T-helper 1 cell treated with Interleukin-12 subunit alpha and Interleukin-12 subunit beta and Interleukin-4 antibody, amounts not matched to agents 30 μg/mL and 1 μg/mL, for 36 hours (primary cell): ENCODE data around the gene ZNF793.

Experiments used
- H3K27ac Mint-ChIP-seq: one replicate; pipeline ENCODE4 v1.8.0; 2021; ENCODE audit warnings: mild to moderate bottlenecking, mixed read lengths
- H3K27me3 Mint-ChIP-seq: one replicate; pipeline ENCODE4 v1.8.0; 2021; ENCODE audit warnings: low read depth, mixed read lengths
- H3K36me3 Mint-ChIP-seq: one replicate; pipeline ENCODE4 v1.8.0; 2021; ENCODE audit warnings: low read depth, mixed read lengths
- H3K4me1 Mint-ChIP-seq: one replicate; pipeline ENCODE4 v1.8.0; 2021; ENCODE audit warnings: low read depth, mixed read lengths
- H3K4me3 Mint-ChIP-seq: one replicate; pipeline ENCODE4 v1.8.0; 2021; ENCODE audit warnings: mild to moderate bottlenecking, moderate library complexity, mixed read lengths
- H3K9me3 Mint-ChIP-seq: one replicate; pipeline ENCODE4 v1.8.0; 2021; ENCODE audit warnings: mixed read lengths

The ZNF793 gene

DNA sequence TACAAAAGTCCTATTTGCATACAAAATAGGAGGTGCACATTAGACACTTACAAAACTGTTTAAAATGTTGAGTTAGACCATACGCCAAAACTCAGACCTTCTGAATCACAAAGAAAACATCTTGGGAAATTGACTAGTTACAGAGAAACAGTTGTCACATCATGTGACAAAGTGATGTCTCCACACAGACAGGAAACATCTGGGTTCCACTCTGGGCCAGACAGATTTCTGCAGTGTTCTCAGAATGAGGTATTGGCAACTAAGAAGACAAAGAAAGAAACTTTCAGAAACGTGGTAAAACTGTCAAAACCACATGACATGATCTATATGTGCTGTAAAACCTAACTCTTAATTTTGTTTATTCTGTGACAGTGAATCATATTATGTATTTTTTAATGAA lies 6.7 kb downstream of the ZNF793 start:
- H3K9me3 Mint-ChIP-seq, result peaks cover 60% of the 10 kb centered on the region
- H3K4me3 Mint-ChIP-seq, result no peak overlapping the region
- no peaks in the 10 kb centered on the region for H3K4me1 Mint-ChIP-seq
- H3K36me3 Mint-ChIP-seq, result no peaks in the 10 kb centered on the region
- H3K27me3 Mint-ChIP-seq, result no peaks in the 10 kb centered on the region
- H3K27ac Mint-ChIP-seq, result no peak overlapping the region

DNA sequence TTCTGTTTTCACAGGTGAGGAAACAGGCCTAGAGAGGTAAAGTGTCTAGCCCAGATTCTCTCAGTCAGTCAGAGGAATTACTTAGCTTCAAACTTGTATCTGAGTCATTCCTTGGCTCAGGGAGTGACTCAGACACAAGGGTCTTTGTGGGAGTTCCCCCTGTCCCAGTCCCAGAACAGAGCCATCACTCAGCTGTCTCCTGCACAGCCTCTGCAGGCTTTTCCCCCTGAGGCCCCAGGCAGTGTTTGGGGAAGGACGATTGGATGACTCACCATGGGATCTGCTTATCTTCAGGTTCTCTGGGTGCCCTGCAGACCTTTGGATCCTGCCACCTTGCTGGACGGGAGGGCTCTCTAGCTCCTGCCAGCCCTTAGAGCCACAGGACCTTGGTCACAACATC lies 13.2 kb downstream of the ZNF793 start:
- H3K27ac Mint-ChIP-seq, result no peak overlapping the region
- H3K4me1 Mint-ChIP-seq, result no peaks in the 10 kb centered on the region
- H3K27me3 Mint-ChIP-seq, result no peaks in the 10 kb centered on the region
- no peak overlapping the region for H3K4me3 Mint-ChIP-seq
- peaks cover 3% of the 10 kb centered on the region for H3K36me3 Mint-ChIP-seq
- peaks cover 48% of the 10 kb centered on the region for H3K9me3 Mint-ChIP-seq

DNA sequence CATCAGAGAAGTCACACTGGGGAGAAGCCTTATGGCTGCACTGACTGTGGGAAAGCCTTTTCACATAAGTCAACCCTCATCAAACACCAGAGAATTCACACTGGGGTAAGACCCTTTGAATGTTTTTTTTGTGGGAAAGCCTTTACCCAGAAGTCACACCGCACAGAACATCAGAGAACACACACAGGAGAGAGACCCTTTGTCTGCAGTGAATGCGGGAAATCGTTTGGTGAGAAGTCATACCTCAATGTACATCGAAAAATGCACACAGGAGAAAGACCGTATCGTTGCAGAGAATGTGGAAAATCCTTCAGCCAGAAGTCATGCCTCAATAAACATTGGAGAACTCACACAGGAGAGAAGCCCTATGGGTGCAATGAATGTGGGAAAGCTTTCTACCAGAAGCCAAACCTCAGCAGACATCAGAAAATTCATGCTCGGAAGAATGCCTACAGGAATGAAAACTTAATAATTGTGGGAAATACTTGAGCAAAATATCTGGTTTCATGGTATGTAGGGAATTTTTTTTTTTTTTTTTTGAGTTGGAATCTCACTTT lies 30.7 kb downstream of the ZNF793 start:
- no peak overlapping the region for H3K4me3 Mint-ChIP-seq
- H3K4me1 Mint-ChIP-seq, result no peaks in the 10 kb centered on the region
- H3K27me3 Mint-ChIP-seq, result no peaks in the 10 kb centered on the region
- H3K9me3 Mint-ChIP-seq, result peaks cover 64% of the 10 kb centered on the region
- H3K36me3 Mint-ChIP-seq, result peaks cover 7% of the 10 kb centered on the region
- no peak overlapping the region for H3K27ac Mint-ChIP-seq

DNA sequence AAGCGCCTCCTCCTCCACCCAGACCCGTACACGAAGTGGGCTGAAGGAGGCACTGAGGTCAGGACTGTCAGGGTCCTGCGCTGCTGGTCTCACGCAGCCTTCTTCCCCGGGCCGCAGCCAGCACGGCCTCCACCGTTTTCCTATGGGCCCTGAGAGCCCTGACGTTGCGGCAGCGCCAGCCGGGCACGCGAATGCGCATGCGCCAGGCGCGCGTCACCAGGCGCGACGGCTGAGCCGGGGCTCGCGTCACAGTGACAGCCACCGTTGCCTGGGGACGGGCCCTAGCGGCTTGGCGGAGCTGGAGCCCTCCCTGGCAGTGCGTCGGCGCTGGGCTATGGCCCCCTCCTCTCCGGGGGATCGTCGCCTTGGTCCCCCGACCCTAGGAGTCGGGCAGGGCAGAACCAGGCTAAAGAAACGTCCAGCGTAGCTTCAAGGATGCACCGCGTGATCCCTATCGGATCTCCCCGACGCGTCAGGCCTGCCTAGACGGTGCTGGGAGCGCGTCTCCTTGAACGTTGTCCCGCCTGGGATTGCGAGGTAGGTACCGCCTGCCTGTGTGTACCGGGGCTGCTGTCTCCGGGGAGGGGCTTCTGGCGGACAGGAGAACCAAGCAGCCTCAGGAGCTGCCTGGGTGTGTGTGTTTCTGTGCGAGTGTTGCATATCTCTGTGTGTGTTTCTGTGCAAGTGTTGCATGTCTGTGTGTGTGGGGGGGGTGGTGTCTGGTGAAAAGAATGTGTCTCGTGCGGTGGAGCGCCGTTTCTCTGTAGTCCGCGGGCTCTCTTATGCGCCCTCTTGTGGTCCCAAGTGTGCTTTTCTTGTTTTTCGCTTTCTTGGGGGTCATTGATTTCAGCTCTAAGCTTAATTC lies 44.6 kb downstream of the ZNF793 start:
- H3K9me3 Mint-ChIP-seq, result peaks cover 64% of the 10 kb centered on the region
- H3K4me3 Mint-ChIP-seq, result peak overlapping the region; percentile 93
- peaks cover 11% of the 10 kb centered on the region for H3K36me3 Mint-ChIP-seq
- peaks cover 4% of the 10 kb centered on the region for H3K4me1 Mint-ChIP-seq
- peak overlapping the region; percentile 88 for H3K27ac Mint-ChIP-seq
- H3K27me3 Mint-ChIP-seq, result no peaks in the 10 kb centered on the region

DNA sequence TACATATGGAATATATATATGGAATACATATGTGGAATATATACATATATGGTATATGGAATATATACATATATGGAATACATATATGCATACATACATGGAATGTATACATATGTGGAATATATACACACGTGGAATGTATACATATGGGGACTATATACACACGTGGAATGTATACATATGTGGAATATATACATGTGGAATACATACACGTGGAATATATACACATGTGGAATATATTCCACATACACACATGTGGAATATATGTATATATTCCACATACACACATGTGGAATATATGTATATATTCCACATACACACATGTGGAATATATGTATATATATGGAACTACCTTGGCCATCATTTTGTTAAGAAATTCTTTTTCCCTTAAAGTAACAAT lies 56.8 kb downstream of the ZNF793 start:
- H3K4me1 Mint-ChIP-seq, result no peaks in the 10 kb centered on the region
- peaks cover 71% of the 10 kb centered on the region for H3K9me3 Mint-ChIP-seq
- H3K4me3 Mint-ChIP-seq, result no peak overlapping the region
- H3K27me3 Mint-ChIP-seq, result no peaks in the 10 kb centered on the region
- H3K27ac Mint-ChIP-seq, result no peak overlapping the region
- H3K36me3 Mint-ChIP-seq, result peaks cover 26% of the 10 kb centered on the region

DNA sequence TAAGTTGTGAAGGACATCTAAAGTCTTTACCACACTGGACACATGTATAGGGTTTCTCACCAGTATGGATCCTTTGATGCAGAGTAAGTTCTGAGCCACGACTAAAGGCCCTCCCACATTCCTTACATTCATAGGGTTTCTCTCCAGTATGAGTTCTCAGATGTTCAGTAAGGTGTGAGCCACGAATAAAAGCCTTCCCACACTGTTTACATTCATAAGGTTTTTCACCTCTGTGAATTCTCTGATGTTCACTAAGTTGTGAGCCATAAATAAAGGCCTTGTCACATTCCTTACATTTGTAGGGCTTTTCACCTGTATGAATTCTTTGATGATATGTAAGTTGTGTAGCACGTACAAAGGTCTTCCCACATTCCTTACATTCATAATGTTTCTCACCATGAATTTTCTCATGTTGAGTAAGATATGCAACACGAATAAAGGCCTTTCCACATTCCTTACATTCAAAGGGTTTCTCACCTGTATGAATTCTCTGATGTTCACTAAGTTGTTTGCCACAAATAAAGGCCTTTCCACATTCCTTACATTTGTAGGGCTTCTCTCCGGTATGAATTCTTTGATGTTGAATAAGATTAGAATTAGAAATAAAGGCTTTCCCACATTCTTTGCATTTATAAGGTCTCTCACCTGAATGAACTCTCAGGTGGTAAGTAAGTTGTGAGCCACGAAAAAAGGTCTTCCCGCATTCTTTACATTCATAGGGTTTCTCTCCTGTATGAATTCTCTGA lies 58.1 kb downstream of the ZNF793 start:
- H3K4me3 Mint-ChIP-seq, result no peak overlapping the region
- no peak overlapping the region for H3K27ac Mint-ChIP-seq
- H3K27me3 Mint-ChIP-seq, result no peaks in the 10 kb centered on the region
- no peaks in the 10 kb centered on the region for H3K4me1 Mint-ChIP-seq
- peaks cover 29% of the 10 kb centered on the region for H3K36me3 Mint-ChIP-seq
- H3K9me3 Mint-ChIP-seq, result peaks cover 71% of the 10 kb centered on the region

DNA sequence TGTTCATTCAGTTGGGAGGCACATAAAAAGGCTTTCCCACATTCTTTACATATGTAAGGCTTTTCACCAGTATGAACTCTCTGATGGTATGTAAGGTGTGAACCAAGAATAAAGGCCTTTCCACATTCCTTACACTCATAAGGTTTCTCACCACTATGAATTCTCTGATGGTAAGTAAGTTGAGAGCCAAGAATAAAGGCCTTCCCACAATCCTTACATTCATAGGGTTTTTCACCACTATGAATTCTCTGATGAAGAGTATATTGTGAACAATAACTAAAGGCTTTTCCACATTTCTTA lies 58.6 kb downstream of the ZNF793 start:
- Mint-ChIP-seq H3K27me3 (no peaks in the 10 kb centered on the region), H3K9me3 (peaks cover 74% of the 10 kb centered on the region), H3K36me3 (peaks cover 29% of the 10 kb centered on the region)

DNA sequence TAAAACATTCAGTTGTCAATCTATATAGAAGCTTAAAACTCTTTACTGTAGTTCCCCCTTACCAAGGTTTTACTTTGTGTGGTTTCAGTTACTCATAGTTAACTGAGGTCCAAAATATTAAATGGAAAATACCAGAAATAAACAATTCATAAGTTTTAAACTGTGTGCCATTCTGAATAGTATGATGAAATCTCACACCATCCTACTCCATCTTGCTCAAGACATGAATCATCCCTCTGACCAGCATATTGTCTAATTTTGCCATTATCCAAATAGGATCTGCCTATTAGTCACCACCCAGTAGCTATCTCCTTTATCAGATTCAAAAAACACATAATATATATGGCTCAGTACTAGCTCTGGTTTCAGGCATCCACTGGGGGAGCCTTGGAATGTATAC lies 65.5 kb downstream of the ZNF793 start:
- Mint-ChIP-seq H3K4me3 (no peak overlapping the region), H3K9me3 (peaks cover 55% of the 10 kb centered on the region), H3K27me3 (no peaks in the 10 kb centered on the region), H3K27ac (no peak overlapping the region), H3K36me3 (peaks cover 18% of the 10 kb centered on the region), H3K4me1 (no peaks in the 10 kb centered on the region)

More for the DNA sequence above, 58.6 kb downstream of the ZNF793 start:
- Mint-ChIP-seq H3K27ac (no peak overlapping the region), H3K4me1 (no peaks in the 10 kb centered on the region), H3K4me3 (no peak overlapping the region)

DNA sequence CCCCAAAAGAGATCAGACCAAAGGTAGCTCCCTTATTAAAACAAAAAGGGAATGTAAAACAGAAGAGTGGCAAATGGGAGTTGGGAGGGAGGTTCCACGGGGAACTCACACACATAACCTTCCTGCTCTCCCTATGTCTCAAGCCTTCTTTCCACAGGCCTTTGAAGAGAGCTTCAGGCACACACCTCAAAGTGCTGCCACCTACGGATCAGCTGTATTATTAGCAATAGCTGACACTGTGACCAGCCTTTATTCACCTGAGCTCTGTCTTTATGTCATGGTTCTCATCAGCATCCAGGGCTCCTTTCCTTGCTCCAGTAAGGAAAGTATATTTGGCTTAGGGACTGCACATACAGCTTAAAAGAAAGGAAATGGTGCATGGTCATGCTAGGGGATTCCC lies 76.6 kb downstream of the ZNF793 start:
- H3K27ac Mint-ChIP-seq, result no peak overlapping the region
- peaks cover 12% of the 10 kb centered on the region for H3K36me3 Mint-ChIP-seq
- no peaks in the 10 kb centered on the region for H3K4me1 Mint-ChIP-seq
- H3K4me3 Mint-ChIP-seq, result no peak overlapping the region
- H3K9me3 Mint-ChIP-seq, result peaks cover 33% of the 10 kb centered on the region
- H3K27me3 Mint-ChIP-seq, result no peaks in the 10 kb centered on the region
